Measurements from ENCODE around the gene KIAA0586. TPM values are rescaled to one million over a fixed set of nuclear protein-coding genes. Genes with fewer than 3 reads are reported as not detected.

KIAA0586 gene
- total RNA-seq, 1 experiment from 2014 or later: 20.9 TPM

DNA sequence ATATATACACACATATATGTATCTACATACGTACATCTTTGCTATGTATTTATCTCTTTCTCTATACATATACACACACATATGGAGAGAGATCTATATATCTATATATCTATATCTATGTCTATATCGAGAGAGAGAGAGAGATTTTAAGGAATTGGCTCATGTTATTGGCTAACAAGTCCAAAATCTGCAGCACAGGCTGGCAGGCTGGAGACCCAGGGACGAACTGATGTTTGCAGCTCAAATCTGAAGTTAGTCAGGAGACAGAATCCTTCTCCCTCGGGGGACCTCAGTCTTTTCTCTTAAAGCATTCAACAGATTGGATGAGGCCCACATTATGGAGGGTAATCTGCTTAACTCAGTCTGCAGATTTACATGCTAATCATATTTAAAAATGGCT, 169.5 kb downstream of the KIAA0586 start:
- H3K23me2 ChIP-seq (ENCODE audit: insufficient read length, low read depth, low read length, poor library complexity, severe bottlenecking): no peaks in the 10 kb centered on the region
- no CpG with 5 or more reads among the region's 4 CpGs for WGBS (ENCODE audit: extremely low coverage, insufficient read length, low lambda C conversion rate)
- no peak overlapping the region for H4K8ac ChIP-seq (replicated peaks; ENCODE audit: insufficient read length, low read depth, low read length)
- Mint-ChIP-seq H3K27me3 (ENCODE audit: low read depth) (no peaks in the 10 kb centered on the region), H3K4me1 (peaks cover 9 to 11% of the 10 kb centered on the region in 2 experiments; a peak in 2 of 4 replicates), H3K9me3 (no peaks in the 10 kb centered on the region), H3K36me3 (ENCODE audit: insufficient read depth in 1 of 3, low read depth in 3 of 3) (no peaks in the 10 kb centered on the region; a peak in 1 of 7 replicates), H3K27ac (no peak overlapping the region), H3K4me3 (no peak overlapping the region)
- H3K18ac ChIP-seq (ENCODE audit: insufficient read length, low read depth, low read length): no peak overlapping the region
- no peak overlapping the region for H4K5ac ChIP-seq (ENCODE audit: insufficient read length, low read depth, low read length)
- no peak overlapping the region for H2BK120ac ChIP-seq (ENCODE audit: low read depth, low read length, poor library complexity, severe bottlenecking)
- no peak overlapping the region for H2BK20ac ChIP-seq (ENCODE audit: low read depth, low read length, poor library complexity, severe bottlenecking)
- H3K9ac ChIP-seq (ENCODE audit: extremely low read depth, insufficient read length, low read length): no peak overlapping the region
- no peak for DNase-seq
- no peaks in the 10 kb centered on the region for H3K27me3 ChIP-seq (ENCODE audit: insufficient read depth, low read length)
- no peak overlapping the region for H3K56ac ChIP-seq (ENCODE audit: insufficient read length, low read depth, low read length)
- no peak overlapping the region for H3K4ac ChIP-seq (ENCODE audit: low read depth, low read length)
- no peak overlapping the region for H2BK15ac ChIP-seq (ENCODE audit: low read depth, low read length)
- TF ChIP-seq, protein P1, sequence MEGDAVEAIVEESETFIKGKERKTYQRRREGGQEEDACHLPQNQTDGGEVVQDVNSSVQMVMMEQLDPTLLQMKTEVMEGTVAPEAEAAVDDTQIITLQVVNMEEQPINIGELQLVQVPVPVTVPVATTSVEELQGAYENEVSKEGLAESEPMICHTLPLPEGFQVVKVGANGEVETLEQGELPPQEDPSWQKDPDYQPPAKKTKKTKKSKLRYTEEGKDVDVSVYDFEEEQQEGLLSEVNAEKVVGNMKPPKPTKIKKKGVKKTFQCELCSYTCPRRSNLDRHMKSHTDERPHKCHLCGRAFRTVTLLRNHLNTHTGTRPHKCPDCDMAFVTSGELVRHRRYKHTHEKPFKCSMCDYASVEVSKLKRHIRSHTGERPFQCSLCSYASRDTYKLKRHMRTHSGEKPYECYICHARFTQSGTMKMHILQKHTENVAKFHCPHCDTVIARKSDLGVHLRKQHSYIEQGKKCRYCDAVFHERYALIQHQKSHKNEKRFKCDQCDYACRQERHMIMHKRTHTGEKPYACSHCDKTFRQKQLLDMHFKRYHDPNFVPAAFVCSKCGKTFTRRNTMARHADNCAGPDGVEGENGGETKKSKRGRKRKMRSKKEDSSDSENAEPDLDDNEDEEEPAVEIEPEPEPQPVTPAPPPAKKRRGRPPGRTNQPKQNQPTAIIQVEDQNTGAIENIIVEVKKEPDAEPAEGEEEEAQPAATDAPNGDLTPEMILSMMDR (conservative IDR thresholded peaks at IDR 0.05): no peak
- no peak overlapping the region for H3K23ac ChIP-seq (ENCODE audit: insufficient read length, low read depth, low read length)
- no peak overlapping the region for H4K91ac ChIP-seq (ENCODE audit: insufficient read length, low read depth, low read length)
- H4K20me1 ChIP-seq (ENCODE audit: control insufficient read depth, insufficient read depth, insufficient read length): no peaks in the 10 kb centered on the region
- no peak overlapping the region for H3K4me2 ChIP-seq (ENCODE audit: insufficient read depth, insufficient read length, low read length)
- no peak overlapping the region for H2AFZ ChIP-seq (ENCODE audit: low read length)
- H2AK5ac ChIP-seq (ENCODE audit: insufficient read length, low read length): no peak overlapping the region
- H2BK5ac ChIP-seq (ENCODE audit: insufficient read length, low read length): no peak overlapping the region
- H3T11ph ChIP-seq (ENCODE audit: low read length): no peak overlapping the region
- no peak overlapping the region for H3K27ac ChIP-seq (ENCODE audit: insufficient read length, low read depth, low read length)
- H3K79me1 ChIP-seq (ENCODE audit: insufficient read depth, low read depth, low read length, poor library complexity, severe bottlenecking): no peaks in the 10 kb centered on the region
- no peaks in the 10 kb centered on the region; the same call in 1 of the 2 replicates for H3K4me1 ChIP-seq (ENCODE audit: insufficient read depth, low read length)
- H3K9me3 ChIP-seq (ENCODE audit: control insufficient read depth, low read depth, low read length): no peaks in the 10 kb centered on the region
- no peak overlapping the region for H3K14ac ChIP-seq (ENCODE audit: insufficient read depth, low read length)
- no peak overlapping the region for H2BK12ac ChIP-seq (ENCODE audit: insufficient read length, low read depth, low read length)
- no peaks in the 10 kb centered on the region for H3K79me2 ChIP-seq (ENCODE audit: insufficient read depth, low read length)
